Spleen (tissue), 11 donors: ENCODE results near the gene SEC22A. TPM values are rescaled to one million over a fixed set of nuclear protein-coding genes. Genes with fewer than 3 reads are reported as not detected.
A peak's percentile ranks its signal among the peaks of the same experiment; 100 is the strongest.

Experiments
- DNase-seq: peaks from one replicate; pipeline ENCODE4 v3.0.0-alpha.2; 2020
- H3K27ac ChIP-seq, 8 donors: fragments of 200-600 bp; sonication (generic) in 7 of 8; 1 replicate in 4 of 8; 2 replicates in 4 of 8; pipeline versions ENCODE4 v1.5.0 to v1.8.0; 2016 to 2021; ENCODE audit warnings: inconsistent platforms in 4 of 8, mild to moderate bottlenecking in 4 of 8, moderate library complexity in 1 of 8
- H3K27me3 ChIP-seq, 7 donors: fragments of 200-600 bp; sonication (generic) in 6 of 7; replicated peaks in 1 of 7; 1 replicate in 4 of 7; 2 replicates in 3 of 7; pipeline versions ENCODE4 v1.5.0 to v1.8.0; 2016 to 2021; ENCODE audit warnings: inconsistent platforms in 3 of 7, mild to moderate bottlenecking in 1 of 7
- H3K36me3 ChIP-seq, 6 donors: fragments of 200-600 bp; sonication (generic) in 5 of 6; 1 replicate in 4 of 6; 2 replicates in 2 of 6; pipeline versions ENCODE4 v1.5.0 to v1.8.0; 2016 to 2021; ENCODE audit warnings: inconsistent platforms in 2 of 6
- H3K4me1 ChIP-seq, 6 donors: fragments of 200-600 bp; sonication (generic) in 5 of 6; 1 replicate in 3 of 6; 2 replicates in 3 of 6; pipeline versions ENCODE4 v1.5.0 to v1.8.0; 2016 to 2021; ENCODE audit warnings: inconsistent platforms in 3 of 6
- H3K4me3 ChIP-seq, 8 donors: fragments of 200-600 bp; sonication (generic) in 7 of 8; 1 replicate in 4 of 8; 2 replicates in 4 of 8; pipeline versions ENCODE4 v1.5.0 to v1.8.0; 2016 to 2021; ENCODE audit warnings: inconsistent platforms in 4 of 8, mild to moderate bottlenecking in 4 of 8, moderate library complexity in 2 of 8
- H3K9me3 ChIP-seq, 8 donors: fragments of 200-600 bp; sonication (generic) in 7 of 8; 1 replicate in 4 of 8; 2 replicates in 4 of 8; pipeline versions ENCODE4 v1.5.0 to v1.8.0; 2016 to 2021; ENCODE audit warnings: inconsistent platforms in 4 of 8
- POLR2A ChIP-seq, 3 donors: fragments of 450-650 bp; IDR thresholded peaks; one replicate each; pipeline ENCODE4 v1.5.1; 2017; ENCODE audit warnings: antibody characterized with exemption in 3 of 3, mild to moderate bottlenecking in 1 of 3
- POLR2AphosphoS5 ChIP-seq, 3 donors: sonication (generic); formaldehyde crosslinking; IDR thresholded peaks; one replicate each; pipeline ENCODE4 v1.5.1; 2017; ENCODE audit warnings: antibody characterized with exemption in 3 of 3
- WGBS, 5 donors: extraction: QIAGEN DNeasy Blood & Tissue Kit in 3 of 5; methylation state at CpG; one replicate each; pipeline versions ENCODE4 v1.1.5 to v1.1.7; 2013 to 2018; 5-methylcytosine and 5-hydroxymethylcytosine counted together
- intact Hi-C: fragments of 100-400 bp; cut with DNase I; formaldehyde crosslinking; loops from one replicate; pipeline ENCODE4 v1.15.0; 2023; ENCODE audit warnings: low total_unique reads
- polyA plus RNA-seq, 3 donors: library from polyadenylated mRNA; stranded (reverse); fragments of 200-250 nt; gene quantifications; one replicate each; pipeline ENCODE4 v1.2.1, GENCODE V29; 2013
- total RNA-seq, 7 donors: library from RNA; depleted of rRNA in 3 of 7; stranded (reverse); fragments of >200 nt in 3 of 7; fragmentation: NEBNext Ultra II Directional in 4 of 7; extraction: Animal tissue kit (Norgen Biotek cat#: 25700) in 4 of 7; gene quantifications; one replicate each; pipeline versions ENCODE4 v1.1.0 to v1.2.1, GENCODE V29; 2016 to 2021
- TF ChIP-seq, protein P1 (sequence below), 11 experiments: fragments of 200-600 bp in 7 of 11; fragments of 450-650 bp in 4 of 11; sonication (generic) in 4 of 11; IDR thresholded peaks in 8 of 11; conservative IDR thresholded peaks in 3 of 11; 1 replicate in 7 of 11; 2 replicates in 4 of 11; pipeline versions ENCODE4 v1.4.0 to v1.8.0; 2016 to 2021; ENCODE audit warnings: antibody characterized with exemption in 11 of 11, inconsistent platforms in 4 of 11, mild to moderate bottlenecking in 1 of 11
- donor health status: healthy with polysubstance abuse.
- donor health status: DM: no; HTN: no; CAD: no; lungs with moderate emphysema.
- donor health status: DM: no; HTN: no; CAD: no.
- donor health status: Bipolar disorder and iron deficiency.
- donor health status: healthy.
- donor health status: DM: no; HTN: no; CAD: no.
- donor health status: DM: yes; HTN: yes; CAD: no.

SEC22A gene
- total and polyA plus RNA-seq, 10 donors = 6.8 to 40.6 (median 14.2) TPM

DNA sequence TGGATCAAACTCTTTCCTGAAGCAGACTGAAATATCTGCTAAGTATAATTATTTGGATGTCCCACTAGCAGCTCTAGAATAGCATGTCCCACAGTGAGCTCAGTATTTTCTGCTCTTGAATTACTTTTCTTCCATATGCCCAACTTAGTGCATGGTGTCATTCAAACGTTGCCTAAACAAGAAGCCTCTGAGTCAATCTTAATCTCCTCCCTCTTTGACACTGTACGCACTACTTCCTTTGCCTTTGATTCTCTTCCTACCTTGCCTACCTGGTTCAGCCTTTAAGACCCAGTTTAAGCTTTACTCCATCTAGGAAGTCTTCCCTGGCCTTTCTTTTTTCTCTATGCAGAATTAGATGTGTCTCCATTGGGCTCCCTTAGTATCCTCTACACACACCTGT is 54.5 kb downstream of the SEC22A start:
- 67 to 81% (median 72%) methylated on average over 2 of the region's 2 CpGs for WGBS, 5 donors
- TF ChIP-seq, protein P1, sequence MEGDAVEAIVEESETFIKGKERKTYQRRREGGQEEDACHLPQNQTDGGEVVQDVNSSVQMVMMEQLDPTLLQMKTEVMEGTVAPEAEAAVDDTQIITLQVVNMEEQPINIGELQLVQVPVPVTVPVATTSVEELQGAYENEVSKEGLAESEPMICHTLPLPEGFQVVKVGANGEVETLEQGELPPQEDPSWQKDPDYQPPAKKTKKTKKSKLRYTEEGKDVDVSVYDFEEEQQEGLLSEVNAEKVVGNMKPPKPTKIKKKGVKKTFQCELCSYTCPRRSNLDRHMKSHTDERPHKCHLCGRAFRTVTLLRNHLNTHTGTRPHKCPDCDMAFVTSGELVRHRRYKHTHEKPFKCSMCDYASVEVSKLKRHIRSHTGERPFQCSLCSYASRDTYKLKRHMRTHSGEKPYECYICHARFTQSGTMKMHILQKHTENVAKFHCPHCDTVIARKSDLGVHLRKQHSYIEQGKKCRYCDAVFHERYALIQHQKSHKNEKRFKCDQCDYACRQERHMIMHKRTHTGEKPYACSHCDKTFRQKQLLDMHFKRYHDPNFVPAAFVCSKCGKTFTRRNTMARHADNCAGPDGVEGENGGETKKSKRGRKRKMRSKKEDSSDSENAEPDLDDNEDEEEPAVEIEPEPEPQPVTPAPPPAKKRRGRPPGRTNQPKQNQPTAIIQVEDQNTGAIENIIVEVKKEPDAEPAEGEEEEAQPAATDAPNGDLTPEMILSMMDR (IDR thresholded peaks at IDR 0.05 in 8 of 11, conservative IDR thresholded peaks at IDR 0.05 in 3 of 11) = no peak
- TF ChIP-seq POLR2A (IDR thresholded peaks at IDR 0.05) (no peak), POLR2AphosphoS5 (IDR thresholded peaks at IDR 0.05) (no peak)
- Histone ChIP-seq H3K4me1 (no peaks in the 10 kb centered on the region), H3K27me3 (no peaks in the 10 kb centered on the region), H3K27ac (no peak overlapping the region), H3K36me3 (peaks cover 0 to 52% (median 8%) of the 10 kb centered on the region in 6 donors), H3K4me3 (no peak overlapping the region), H3K9me3 (no peaks in the 10 kb centered on the region)
- DNase-seq = no peak
- intact Hi-C loops = no loop called here

DNA sequence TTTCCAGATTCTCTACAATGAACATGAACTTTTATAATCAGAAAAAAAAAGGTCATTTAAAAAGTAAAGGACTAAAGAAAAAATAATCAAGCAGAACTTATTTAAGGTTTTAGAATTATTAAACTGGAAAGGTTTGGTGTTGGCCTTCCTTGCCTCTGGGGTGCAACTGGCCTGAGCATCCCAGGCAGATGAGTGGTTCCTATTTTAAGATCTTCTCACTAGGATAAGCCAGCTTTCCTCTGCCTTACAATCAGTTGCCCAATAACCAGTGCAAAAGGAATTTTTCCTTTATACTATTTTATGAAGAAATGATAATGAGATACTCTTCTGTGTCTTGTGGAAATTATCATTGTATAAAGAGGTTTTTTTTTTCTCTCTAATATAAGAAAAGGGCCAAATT is 56.6 kb downstream of the SEC22A start:
- TF ChIP-seq, protein P1 (IDR thresholded peaks at IDR 0.05 in 8 of 11, conservative IDR thresholded peaks at IDR 0.05 in 3 of 11) = no peak
- no peak for TF ChIP-seq POLR2AphosphoS5 (IDR thresholded peaks at IDR 0.05)
- no peak for TF ChIP-seq POLR2A (IDR thresholded peaks at IDR 0.05)
- H3K27ac ChIP-seq = no peak overlapping the region
- intact Hi-C loops = no loop called here
- H3K4me3 ChIP-seq = no peak overlapping the region
- DNase-seq = no peak
- H3K27me3 ChIP-seq = no peaks in the 10 kb centered on the region
- peaks cover 0 to 50% (median 9%) of the 10 kb centered on the region in 6 donors for H3K36me3 ChIP-seq
- H3K9me3 ChIP-seq = no peaks in the 10 kb centered on the region
- no peaks in the 10 kb centered on the region for H3K4me1 ChIP-seq

GRCh38 chr3:123258811-123259420 is 57.2 kb downstream of the SEC22A start:
- no peak for DNase-seq
- no peak for TF ChIP-seq POLR2AphosphoS5 (IDR thresholded peaks at IDR 0.05)
- TF ChIP-seq, protein P1 (IDR thresholded peaks at IDR 0.05 in 8 of 11, conservative IDR thresholded peaks at IDR 0.05 in 3 of 11) = peak in 10 of 11 experiments; percentile 10 to 65 (median 44)
- Histone ChIP-seq H3K27me3 (no peaks in the 10 kb centered on the region), H3K9me3 (no peaks in the 10 kb centered on the region), H3K4me1 (no peaks in the 10 kb centered on the region), H3K27ac (no peak overlapping the region), H3K4me3 (no peak overlapping the region), H3K36me3 (peaks cover 0 to 52% (median 9%) of the 10 kb centered on the region in 6 donors)
- WGBS, 5 donors = 59 to 62% (median 60%) methylated on average over 3 of the region's 3 CpGs
- intact Hi-C loops = no loop called here

DNA sequence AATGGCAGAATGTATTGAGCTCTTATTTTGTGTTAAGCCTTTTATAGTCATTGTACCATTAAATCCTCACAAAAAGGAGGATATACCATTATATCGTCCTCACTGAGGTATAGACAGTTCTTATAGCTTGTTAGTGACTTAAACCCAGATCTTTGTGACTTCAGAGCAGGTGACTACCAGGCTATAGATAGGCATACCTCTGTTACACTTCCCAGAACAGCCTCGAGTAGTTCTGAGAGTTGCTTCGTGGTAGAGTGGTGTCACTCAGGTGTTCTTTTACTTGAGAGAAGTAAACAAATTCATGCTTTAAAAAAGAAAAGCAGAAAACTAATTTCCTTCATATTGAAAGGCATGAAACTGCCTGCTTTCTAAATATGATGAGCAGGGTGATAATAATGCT is 59.9 kb downstream of the SEC22A start:
- Histone ChIP-seq H3K4me1 (no peaks in the 10 kb centered on the region), H3K27me3 (no peaks in the 10 kb centered on the region), H3K27ac (no peak overlapping the region), H3K9me3 (no peaks in the 10 kb centered on the region), H3K36me3 (peaks cover 0 to 63% (median 9%) of the 10 kb centered on the region in 6 donors), H3K4me3 (no peak overlapping the region)
- intact Hi-C loops = loop anchor here (10.0 kb wide), 1 partner anchor 317 kb away; no protein-coding TSS in a partner anchor
- WGBS, 5 donors = 76 to 84% (median 81%) methylated on average over 3 of the region's 3 CpGs
- no peak for TF ChIP-seq POLR2A (IDR thresholded peaks at IDR 0.05)
- no peak for DNase-seq
